Fibroblast of skin of left biceps (primary cell): ENCODE results near the gene TRMT61A.
"Not testable (repeated sequence)": the region's sequence is repeated elsewhere in the genome, so short reads cannot be mapped to it uniquely, and the experiment has no call there.

Experiments
- DNase-seq, 2 experiments: peaks; one replicate each; pipeline ENCODE4 v3.0.0-alpha.2; 2013; ENCODE audit warnings: low read depth in 2 of 2

Gene TRMT61A

GRCh38 chr14:103522649-103523574 is 6.1 kb upstream of the TRMT61A start, which contains the start of gene CKB:
CKB (minus strand) TSS chr14:103522830; CDS start chr14:103522493, 337 bp downstream.
- no peak for DNase-seq

GRCh38 chr14:103523575-103523954 is 5.4 kb upstream of the TRMT61A start:
- DNase-seq = no peak

GRCh38 chr14:103524002-103524935 is 4.7 kb upstream of the TRMT61A start:
- DNase-seq = no peak

GRCh38 chr14:103525430-103526246 is 3.4 kb upstream of the TRMT61A start:
- not testable (repeated sequence) for DNase-seq

- DNase-seq = no peak
These were observed 2.6 kb upstream of the TRMT61A start for GRCh38 chr14:103526247-103526913.

- DNase-seq = no peak
These were observed 2.1 kb upstream of the TRMT61A start for GRCh38 chr14:103526914-103527248.

GRCh38 chr14:103527408-103528145 is 1.4 kb upstream of the TRMT61A start:
- no peak for DNase-seq

- DNase-seq = no peak
These were observed 830 bp upstream of the TRMT61A start for GRCh38 chr14:103528146-103528586.

GRCh38 chr14:103529383-103530365 is 678 bp downstream of the TRMT61A start:
- no peak for DNase-seq

GRCh38 chr14:103530390-103530789 is 1.4 kb downstream of the TRMT61A start:
- DNase-seq = no peak

- DNase-seq = no peak
These were observed 1.8 kb downstream of the TRMT61A start for GRCh38 chr14:103530831-103531230.

- DNase-seq = no peak
These were observed 2.6 kb downstream of the TRMT61A start for GRCh38 chr14:103531421-103532215.

- no peak for DNase-seq
These were observed 3.5 kb downstream of the TRMT61A start for GRCh38 chr14:103532216-103533136.

GRCh38 chr14:103533137-103533998 is 4.4 kb downstream of the TRMT61A start:
- no peak for DNase-seq

GRCh38 chr14:103533999-103534575 is 5.1 kb downstream of the TRMT61A start:
- DNase-seq = no peak

- DNase-seq = no peak
These were observed 5.6 kb downstream of the TRMT61A start for GRCh38 chr14:103534576-103535061.
